PFSK-1 (cell line): Measurements from ENCODE around the gene LHX1.

ENCODE experiments used
- FOXP2 ChIP-seq: optimal IDR thresholded peaks from 2 replicates; pipeline ENCODE3; 2011; ENCODE audit warnings: borderline replicate concordance, control low read depth, inconsistent platforms; ENCODE audit not compliant: insufficient read depth; ENCODE audit errors: extremely low read length, extremely low read depth
- POLR2AphosphoS5 ChIP-seq: IDR thresholded peaks from 2 replicates; pipeline ENCODE4 v1.6.1; 2012; ENCODE audit warnings: low read depth, mild to moderate bottlenecking, control low read depth, low read length, moderate library complexity
- SIN3A ChIP-seq: IDR thresholded peaks from 2 replicates; pipeline ENCODE4 v1.6.1; 2012; ENCODE audit warnings: mild to moderate bottlenecking, low read length, moderate library complexity, borderline replicate concordance; ENCODE audit not compliant: insufficient read depth
- TAF1 ChIP-seq: IDR thresholded peaks from 2 replicates; pipeline ENCODE4 v1.6.1; 2012; ENCODE audit warnings: low read length, control low read depth, borderline replicate concordance; ENCODE audit not compliant: insufficient read depth
- TF ChIP-seq, protein P1 (sequence below), 2 experiments: IDR thresholded peaks; 2 replicates each; pipeline versions ENCODE4 v1.6.1 to v1.8.0; 2011 to 2012; ENCODE audit warnings: low read depth in 2 of 2, low read length in 2 of 2, control low read depth in 1 of 2, inconsistent platforms in 1 of 2, mild to moderate bottlenecking in 1 of 2, moderate library complexity in 1 of 2; ENCODE audit not compliant: insufficient read depth in 1 of 2

The LHX1 gene

DNA sequence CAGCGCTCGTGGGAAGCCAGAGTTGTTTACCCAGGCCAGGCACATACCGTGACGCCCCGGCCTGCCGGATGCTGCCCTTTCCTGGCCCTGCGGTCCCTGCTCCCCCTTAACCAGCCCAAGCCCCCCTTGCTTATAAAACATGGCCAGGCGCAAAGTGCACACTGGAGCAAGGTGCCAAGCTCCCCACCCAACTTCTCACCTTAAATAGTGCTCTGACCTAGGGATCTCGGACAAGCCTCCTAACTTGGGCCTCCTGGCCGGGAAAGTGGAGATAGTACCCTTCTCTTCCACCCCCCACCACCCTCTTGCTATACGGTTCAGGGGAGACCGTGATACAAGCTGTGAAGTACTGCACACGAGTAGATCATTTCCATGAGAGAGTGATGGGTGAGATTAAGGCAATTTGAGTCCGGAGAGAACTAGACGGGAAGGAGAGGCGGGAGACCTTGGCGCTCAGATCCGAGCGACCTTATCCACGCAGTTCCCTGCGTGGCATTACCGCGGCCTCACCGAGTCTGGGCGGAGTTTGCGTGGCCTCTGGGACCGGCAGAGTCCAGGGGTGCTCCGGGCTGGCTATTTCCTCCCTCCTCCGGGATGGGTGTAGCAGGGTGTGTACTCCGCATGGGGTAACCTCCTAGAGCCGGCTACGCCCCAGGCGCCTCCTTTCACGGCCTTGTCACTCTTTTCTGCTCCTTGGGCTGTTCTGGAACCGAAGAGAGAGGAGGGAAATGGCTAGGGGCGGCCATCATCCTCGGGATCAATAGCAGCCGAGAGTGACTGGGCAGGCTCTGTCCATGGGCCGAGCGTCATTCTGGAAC is 4.4 kb upstream of the LHX1 start:
- TF ChIP-seq, protein P1, sequence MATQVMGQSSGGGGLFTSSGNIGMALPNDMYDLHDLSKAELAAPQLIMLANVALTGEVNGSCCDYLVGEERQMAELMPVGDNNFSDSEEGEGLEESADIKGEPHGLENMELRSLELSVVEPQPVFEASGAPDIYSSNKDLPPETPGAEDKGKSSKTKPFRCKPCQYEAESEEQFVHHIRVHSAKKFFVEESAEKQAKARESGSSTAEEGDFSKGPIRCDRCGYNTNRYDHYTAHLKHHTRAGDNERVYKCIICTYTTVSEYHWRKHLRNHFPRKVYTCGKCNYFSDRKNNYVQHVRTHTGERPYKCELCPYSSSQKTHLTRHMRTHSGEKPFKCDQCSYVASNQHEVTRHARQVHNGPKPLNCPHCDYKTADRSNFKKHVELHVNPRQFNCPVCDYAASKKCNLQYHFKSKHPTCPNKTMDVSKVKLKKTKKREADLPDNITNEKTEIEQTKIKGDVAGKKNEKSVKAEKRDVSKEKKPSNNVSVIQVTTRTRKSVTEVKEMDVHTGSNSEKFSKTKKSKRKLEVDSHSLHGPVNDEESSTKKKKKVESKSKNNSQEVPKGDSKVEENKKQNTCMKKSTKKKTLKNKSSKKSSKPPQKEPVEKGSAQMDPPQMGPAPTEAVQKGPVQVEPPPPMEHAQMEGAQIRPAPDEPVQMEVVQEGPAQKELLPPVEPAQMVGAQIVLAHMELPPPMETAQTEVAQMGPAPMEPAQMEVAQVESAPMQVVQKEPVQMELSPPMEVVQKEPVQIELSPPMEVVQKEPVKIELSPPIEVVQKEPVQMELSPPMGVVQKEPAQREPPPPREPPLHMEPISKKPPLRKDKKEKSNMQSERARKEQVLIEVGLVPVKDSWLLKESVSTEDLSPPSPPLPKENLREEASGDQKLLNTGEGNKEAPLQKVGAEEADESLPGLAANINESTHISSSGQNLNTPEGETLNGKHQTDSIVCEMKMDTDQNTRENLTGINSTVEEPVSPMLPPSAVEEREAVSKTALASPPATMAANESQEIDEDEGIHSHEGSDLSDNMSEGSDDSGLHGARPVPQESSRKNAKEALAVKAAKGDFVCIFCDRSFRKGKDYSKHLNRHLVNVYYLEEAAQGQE (IDR thresholded peaks at IDR 0.05; ENCODE audit: insufficient read depth in 1 of 2, low read depth in 2 of 2, low read length in 2 of 2), result no peak
- TF ChIP-seq POLR2AphosphoS5, result no peak
- no peak for TF ChIP-seq SIN3A

DNA sequence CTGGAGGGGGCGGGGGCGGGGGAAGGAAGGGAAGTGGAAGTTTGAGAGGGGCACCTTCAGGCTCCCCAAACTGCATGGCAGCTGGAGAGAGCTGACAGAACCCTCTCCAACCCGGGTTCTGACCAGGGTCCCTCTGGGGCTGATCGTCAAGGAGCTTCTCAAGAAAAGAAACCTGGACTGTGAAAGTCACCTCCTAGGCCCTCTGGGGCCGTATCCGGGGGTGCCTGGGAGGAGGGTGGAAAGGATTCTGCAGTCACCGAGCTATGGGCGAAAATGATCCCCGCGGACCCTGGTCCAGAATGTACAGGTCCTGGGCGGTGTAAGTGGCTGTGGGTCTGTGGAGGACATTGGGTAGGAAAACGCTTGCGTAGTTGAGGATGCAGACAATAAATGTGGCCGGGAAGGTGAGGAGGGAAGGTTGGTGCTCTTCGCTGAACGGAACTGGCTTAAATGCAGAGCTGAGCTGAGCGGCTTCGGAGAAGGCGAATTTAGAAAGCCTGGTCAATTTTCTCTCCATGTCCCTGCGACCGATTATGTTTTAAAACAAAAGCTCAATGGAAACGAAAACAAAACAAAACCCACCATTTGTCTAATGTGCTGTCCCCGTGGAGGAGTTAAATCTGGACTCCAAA is 3.6 kb upstream of the LHX1 start:
- TF ChIP-seq, protein P1 (IDR thresholded peaks at IDR 0.05; ENCODE audit: insufficient read depth in 1 of 2, low read depth in 2 of 2, low read length in 2 of 2), result no peak
- no peak for TF ChIP-seq SIN3A
- TF ChIP-seq POLR2AphosphoS5, result no peak
- no peak for TF ChIP-seq FOXP2
- TF ChIP-seq TAF1, result no peak

DNA sequence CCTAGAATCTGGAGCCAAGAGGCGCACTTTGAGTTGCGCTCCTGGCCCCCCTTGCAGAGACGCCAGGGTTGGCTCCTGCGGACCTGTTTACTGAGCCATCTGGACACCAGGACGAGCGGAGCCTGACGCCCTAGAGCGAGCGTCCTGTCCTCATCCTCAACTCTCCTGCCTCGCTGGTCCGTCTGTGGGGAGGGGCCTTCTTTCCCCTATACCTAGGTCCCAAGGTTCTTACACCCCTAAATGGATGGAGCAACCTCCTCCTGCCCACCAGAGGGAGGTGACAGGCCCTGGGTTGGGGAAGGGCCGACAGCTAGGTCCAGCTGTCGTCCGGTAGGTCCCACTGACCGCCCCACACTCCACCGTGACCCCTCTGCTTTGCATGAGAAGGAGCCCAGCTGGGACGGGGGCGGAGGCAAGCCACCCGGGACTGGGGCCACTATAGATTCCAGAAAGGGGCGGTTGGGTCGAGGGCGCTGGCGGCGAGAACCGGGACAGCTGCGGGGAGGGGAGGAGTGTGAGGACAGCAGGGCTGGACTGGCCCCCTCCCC is 3.1 kb upstream of the LHX1 start:
- no peak for TF ChIP-seq FOXP2
- no peak for TF ChIP-seq POLR2AphosphoS5
- TF ChIP-seq, protein P1 (IDR thresholded peaks at IDR 0.05; ENCODE audit: insufficient read depth in 1 of 2, low read depth in 2 of 2, low read length in 2 of 2), result no peak
- TF ChIP-seq TAF1, result no peak
- TF ChIP-seq SIN3A, result no peak

- TF ChIP-seq FOXP2, result peak; percentile 6
- no peak for TF ChIP-seq TAF1
- no peak for TF ChIP-seq SIN3A
- no peak for TF ChIP-seq POLR2AphosphoS5
Observed at GRCh38 chr17:36934692-36935630, 2.3 kb upstream of the LHX1 start.
